GM12878 (cell line): Measurements from ENCODE around the gene FAM131B. TPM values are rescaled to one million over a fixed set of nuclear protein-coding genes. Genes with fewer than 3 reads are reported as not detected.

Experiments used
- ATAC-seq: fragments of 200-7000 bp; cut with Tn5 transposase; 3 replicates; pipeline ENCODE4 v1.9.1; 2020; ENCODE audit warnings: mild to moderate bottlenecking, moderate library complexity
- BruUV-seq: library from RNA; stranded (reverse); fragments of 400-500 nt; replicated peaks from 2 replicates; lab custom pipeline; 2021; lab: Mats Ljungman, UMichigan
- CTCF ChIA-PET: fragments of 300-600 bp; sonication (Branson Sonifier 250); formaldehyde crosslinking; extraction: SDS; loops from one replicate; lab custom pipeline; 2021; ENCODE audit warnings: inconsistent platforms; lab: Yijun Ruan, JAX
- POLR2A ChIA-PET: fragments of 350-600 bp; formaldehyde crosslinking; extraction: SDS; loops from one replicate; lab custom pipeline; 2021; ENCODE audit warnings: inconsistent platforms; lab: Charles Lee
- RAD21 ChIA-PET: fragments of 300-600 bp; sonication (Branson Sonifier 250); formaldehyde crosslinking; loops from one replicate; lab custom pipeline; 2023; ENCODE audit warnings: antibody characterized with exemption; ENCODE audit not compliant: unreplicated experiment; lab: Charles Lee
- SMC1A ChIA-PET: fragments of 300-600 bp; sonication (Branson Sonifier 250); formaldehyde crosslinking; loops from one replicate; lab custom pipeline; 2023; ENCODE audit not compliant: unreplicated experiment, uncharacterized antibody; lab: Charles Lee
- DNase-seq: peaks from one replicate; pipeline ENCODE4 v3.0.0-alpha.2; 2011; ENCODE audit warnings: low read depth, low spot score
- FAIRE-seq: peaks from 3 replicates; lab custom pipeline; 2011; peaks lifted over from hg19 to GRCh38; lab: Jason Lieb, UNC
- H2AFZ ChIP-seq: 2 replicates; pipeline ENCODE4 v1.6.0; 2011; ENCODE audit warnings: low read depth, low read length, control low read depth; ENCODE audit not compliant: control insufficient read depth
- H3K27ac ChIP-seq: 2 replicates; pipeline ENCODE4 v1.5.1; 2011; ENCODE audit warnings: control low read depth; ENCODE audit not compliant: control insufficient read depth, insufficient read depth
- H3K27me3 ChIP-seq, 2 experiments: replicated peaks in 1 of 2; 2 replicates each; pipeline versions ENCODE4 v1.6.0 to v1.6.1; 2011; ENCODE audit warnings: low read length in 1 of 2; ENCODE audit not compliant: control insufficient read depth in 2 of 2, insufficient read depth in 2 of 2
- H3K36me3 ChIP-seq, 2 experiments: 2 replicates each; pipeline ENCODE4 v1.5.1; 2011; ENCODE audit warnings: low read length in 1 of 2; ENCODE audit not compliant: control insufficient read depth in 2 of 2, insufficient read depth in 2 of 2
- H3K4me1 ChIP-seq: 2 replicates; pipeline ENCODE4 v1.6.1; 2011; ENCODE audit warnings: mild to moderate bottlenecking, low read length, moderate library complexity, mixed read lengths; ENCODE audit not compliant: control insufficient read depth, insufficient read depth
- H3K4me2 ChIP-seq: 2 replicates; pipeline ENCODE4 v1.6.0; 2011; ENCODE audit warnings: control low read depth; ENCODE audit not compliant: control insufficient read depth, insufficient read depth
- H3K4me3 ChIP-seq: fragments of 200-600 bp; sonication (generic); 2 replicates; pipeline ENCODE4 v1.5.1; 2016
- H3K79me2 ChIP-seq: 2 replicates; pipeline ENCODE4 v1.6.0; 2011; ENCODE audit warnings: low read length; ENCODE audit not compliant: control insufficient read depth, insufficient read depth
- H3K9ac ChIP-seq: 2 replicates; pipeline ENCODE4 v1.8.0; 2011; ENCODE audit warnings: low read length, control low read depth, mixed read lengths; ENCODE audit not compliant: control insufficient read depth, insufficient read depth
- H3K9me3 ChIP-seq: replicated peaks from 3 replicates; pipeline ENCODE4 v1.5.1; 2011; ENCODE audit warnings: mild to moderate bottlenecking, low read length; ENCODE audit not compliant: control insufficient read depth, insufficient read depth
- H4K20me1 ChIP-seq: 2 replicates; pipeline ENCODE4 v1.6.0; 2011; ENCODE audit not compliant: control insufficient read depth, insufficient read depth
- BACH1 ChIP-seq: fragments of 450-650 bp; IDR thresholded peaks from 2 replicates; pipeline ENCODE4 v1.6.1; 2017; ENCODE audit warnings: mild to moderate bottlenecking, borderline replicate concordance
- RAD51 ChIP-seq: fragments of 450-650 bp; IDR thresholded peaks from 2 replicates; pipeline ENCODE4 v1.6.1; 2016; ENCODE audit warnings: moderate library complexity, mild to moderate bottlenecking, inconsistent platforms
- WGBS: methylation state at CpG from one replicate; pipeline ENCODE4 v1.1.6; 2016; ENCODE audit warnings: low lambda C conversion rate; ENCODE audit not compliant: insufficient replicate concordance, insufficient coverage; ENCODE audit errors: missing lambda C conversion rate; 5-methylcytosine and 5-hydroxymethylcytosine counted together
- in situ Hi-C: fragments of 300-500 bp; cut with MboI; formaldehyde crosslinking; loops from 9 replicates; pipeline ENCODE4 v1.14.3; 2018; ENCODE audit warnings: mixed read lengths
- intact Hi-C: fragments of 100-400 bp; cut with micrococcal nuclease; formaldehyde crosslinking; loops from one replicate; pipeline ENCODE4 v1.14.2; 2022; ENCODE audit not compliant: unreplicated experiment
- polyA plus RNA-seq, 11 experiments: library from polyadenylated mRNA; depleted of rRNA in 4 of 11; unstranded in 6 of 11; stranded (reverse) in 5 of 11; fragments of >200 nt; fragmentation: Nextera tagmentation in 4 of 11; fragmentation: Illumina TruSeq in 1 of 11; extraction: Ambion mirVana in 4 of 11; extraction: Trizol in 1 of 11; gene quantifications; 1 replicate in 1 of 11; 2 replicates in 10 of 11; pipeline versions ENCODE4 v1.2.1 to v1.2.3, GENCODE V29; 2011 to 2016; ENCODE audit warnings: inconsistent platforms in 2 of 11, missing spikeins in 2 of 11, low read depth in 1 of 11
- total RNA-seq, 4 experiments: library from RNA; depleted of rRNA in 3 of 4; stranded (reverse); fragments of >200 nt in 3 of 4; fragmentation: Illumina TruSeq in 1 of 4; extraction: Trizol in 1 of 4; gene quantifications; 2 replicates each; pipeline versions ENCODE4 v1.2.1 to v1.2.3, GENCODE V29; 2013 to 2021
- TF ChIP-seq, protein P1 (sequence below), 3 experiments: IDR thresholded peaks in 2 of 3; conservative IDR thresholded peaks in 1 of 3; 2 replicates each; pipeline ENCODE4 v1.5.1; 2011; ENCODE audit warnings: low read depth in 3 of 3, low read length in 3 of 3, mild to moderate bottlenecking in 3 of 3, control low read depth in 2 of 3, moderate library complexity in 2 of 3, inconsistent platforms in 1 of 3, mixed read lengths in 1 of 3; ENCODE audit not compliant: control insufficient read depth in 2 of 3, insufficient read depth in 1 of 3; ENCODE audit errors: extremely low read depth in 1 of 3
- TF ChIP-seq, protein P2 (sequence below): IDR thresholded peaks from 2 replicates; pipeline ENCODE4 v1.6.1; 2011; ENCODE audit warnings: low read depth, low read length, improper control_type of control experiment, borderline replicate concordance

FAM131B gene
- total and polyA plus RNA-seq, 10 of the 15 experiments (the other 5 are each of a cell fraction or from before 2014, with no cell fraction given), result 0.03 to 0.05 TPM; not detected in 8

DNA sequence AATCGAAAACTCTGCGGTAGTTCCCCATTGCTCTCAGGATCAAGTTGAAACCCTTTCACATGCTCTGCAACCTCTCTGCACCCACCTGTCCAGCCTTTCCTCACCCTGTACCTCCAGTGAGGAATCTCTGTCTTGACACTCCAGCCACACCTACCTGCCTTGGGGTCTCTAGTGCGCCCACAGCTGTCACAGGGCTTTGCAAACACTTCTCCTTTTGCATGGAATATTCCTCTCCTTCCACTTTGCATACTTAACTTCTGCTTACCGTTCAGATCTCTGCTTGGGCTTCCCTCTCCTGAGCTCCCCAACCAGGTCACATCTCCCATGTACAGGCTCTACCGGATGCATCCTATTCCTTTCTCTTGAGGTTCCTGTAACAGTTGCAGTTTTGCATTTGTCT, 12.0 kb upstream of the FAM131B start:
- in situ Hi-C loops, result no loop called here
- no peak for FAIRE-seq
- no peaks in the 10 kb centered on the region for H3K27me3 ChIP-seq
- H3K9ac ChIP-seq, result no peak overlapping the region
- RAD21 ChIA-PET, result no interaction called here
- H3K4me2 ChIP-seq, result no peak overlapping the region
- no peak for DNase-seq
- H4K20me1 ChIP-seq, result no peaks in the 10 kb centered on the region
- intact Hi-C loops, result no loop called here
- BruUV-seq, result no TSS peak
- no peak for ATAC-seq
- 57% methylated on average over 5 of the region's 5 CpGs for WGBS
- POLR2A ChIA-PET, result interaction anchor here (0.9 kb wide), 1 partner anchor 18 kb away, joined by 3 read pairs; no protein-coding TSS in a partner anchor
- H3K4me1 ChIP-seq, result peaks cover 9% of the 10 kb centered on the region
- H3K4me3 ChIP-seq, result no peak overlapping the region
- TF ChIP-seq BACH1, result no peak
- SMC1A ChIA-PET, result interaction anchor here (1.0 to 2.6 kb wide), 2 partner anchors 73 to 134 kb away, joined by 3 to 7 read pairs; no protein-coding TSS in a partner anchor
- H3K36me3 ChIP-seq, result no peaks in the 10 kb centered on the region
- H3K27ac ChIP-seq, result no peak overlapping the region
- no peak overlapping the region for H2AFZ ChIP-seq
- CTCF ChIA-PET, result interaction anchor here (2.0 to 3.5 kb wide), 2 partner anchors 42 to 134 kb away, joined by 7 to 12 read pairs; no protein-coding TSS in a partner anchor
- no peaks in the 10 kb centered on the region for H3K9me3 ChIP-seq
- H3K79me2 ChIP-seq, result no peaks in the 10 kb centered on the region; the same call in 1 of the 2 replicates

- Histone ChIP-seq H3K4me3 (no peak overlapping the region), H3K4me2 (no peak overlapping the region), H3K9me3 (no peaks in the 10 kb centered on the region), H3K36me3 (no peaks in the 10 kb centered on the region), H3K9ac (no peak overlapping the region), H3K4me1 (peaks cover 4% of the 10 kb centered on the region), H3K27ac (no peak overlapping the region), H3K79me2 (no peaks in the 10 kb centered on the region), H2AFZ (no peak overlapping the region)
- ChIA-PET SMC1A (interaction anchor here (2.6 kb wide), 1 partner anchor 133 kb away, joined by 7 read pairs; no protein-coding TSS in a partner anchor), RAD21 (interaction anchor here (1.1 kb wide), 1 partner anchor 34 kb away, joined by 3 read pairs; no protein-coding TSS in a partner anchor), CTCF (interaction anchor here (1.0 to 3.5 kb wide), 3 partner anchors 11 to 132 kb away, joined by 3 to 12 read pairs (median 4); no protein-coding TSS in a partner anchor), POLR2A (no interaction called here)
- FAIRE-seq, result no peak
- no peak for DNase-seq
- intact Hi-C loops, result no loop called here
- 79% methylated on average over 4 of the region's 4 CpGs for WGBS
- no peak for ATAC-seq
- peak; percentile 44; the same call in 1 of the 2 replicates for TF ChIP-seq RAD51
- TF ChIP-seq, protein P1, sequence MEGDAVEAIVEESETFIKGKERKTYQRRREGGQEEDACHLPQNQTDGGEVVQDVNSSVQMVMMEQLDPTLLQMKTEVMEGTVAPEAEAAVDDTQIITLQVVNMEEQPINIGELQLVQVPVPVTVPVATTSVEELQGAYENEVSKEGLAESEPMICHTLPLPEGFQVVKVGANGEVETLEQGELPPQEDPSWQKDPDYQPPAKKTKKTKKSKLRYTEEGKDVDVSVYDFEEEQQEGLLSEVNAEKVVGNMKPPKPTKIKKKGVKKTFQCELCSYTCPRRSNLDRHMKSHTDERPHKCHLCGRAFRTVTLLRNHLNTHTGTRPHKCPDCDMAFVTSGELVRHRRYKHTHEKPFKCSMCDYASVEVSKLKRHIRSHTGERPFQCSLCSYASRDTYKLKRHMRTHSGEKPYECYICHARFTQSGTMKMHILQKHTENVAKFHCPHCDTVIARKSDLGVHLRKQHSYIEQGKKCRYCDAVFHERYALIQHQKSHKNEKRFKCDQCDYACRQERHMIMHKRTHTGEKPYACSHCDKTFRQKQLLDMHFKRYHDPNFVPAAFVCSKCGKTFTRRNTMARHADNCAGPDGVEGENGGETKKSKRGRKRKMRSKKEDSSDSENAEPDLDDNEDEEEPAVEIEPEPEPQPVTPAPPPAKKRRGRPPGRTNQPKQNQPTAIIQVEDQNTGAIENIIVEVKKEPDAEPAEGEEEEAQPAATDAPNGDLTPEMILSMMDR (IDR thresholded peaks at IDR 0.05 in 2 of 3, conservative IDR thresholded peaks at IDR 0.05 in 1 of 3; ENCODE audit: control insufficient read depth in 2 of 3, extremely low read depth in 1 of 3, insufficient read depth in 1 of 3, low read depth in 3 of 3, low read length in 3 of 3), result peak in 1 of 3 experiments; percentile 18; a peak in 1 of 6 replicates
- TF ChIP-seq, protein P2, sequence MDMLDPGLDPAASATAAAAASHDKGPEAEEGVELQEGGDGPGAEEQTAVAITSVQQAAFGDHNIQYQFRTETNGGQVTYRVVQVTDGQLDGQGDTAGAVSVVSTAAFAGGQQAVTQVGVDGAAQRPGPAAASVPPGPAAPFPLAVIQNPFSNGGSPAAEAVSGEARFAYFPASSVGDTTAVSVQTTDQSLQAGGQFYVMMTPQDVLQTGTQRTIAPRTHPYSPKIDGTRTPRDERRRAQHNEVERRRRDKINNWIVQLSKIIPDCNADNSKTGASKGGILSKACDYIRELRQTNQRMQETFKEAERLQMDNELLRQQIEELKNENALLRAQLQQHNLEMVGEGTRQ, result no peak
- TF ChIP-seq, all 136 proteins: peak for 2
- no peaks in the 10 kb centered on the region; a peak in 1 of 4 replicates for H3K27me3 ChIP-seq
- in situ Hi-C loops, result no loop called here
- BruUV-seq, result no TSS peak
- no peaks in the 10 kb centered on the region for H4K20me1 ChIP-seq
Observed at GRCh38 chr7:143373255-143373794, 10.8 kb upstream of the FAM131B start.
